Hepatocyte (in vitro differentiated cells): Measurements from ENCODE around the gene NVL. TPM values are rescaled to one million over a fixed set of nuclear protein-coding genes. Genes with fewer than 3 reads are reported as not detected.

Experiments used
- DNase-seq: peaks from one replicate; pipeline ENCODE4 v3.0.0-alpha.2; 2016; ENCODE audit warnings: low spot score
- H2AFZ ChIP-seq: fragments of 200-600 bp; sonication (generic); 2 replicates; pipeline ENCODE4 v1.6.0; 2016; ENCODE audit warnings: antibody characterized with exemption, mild to moderate bottlenecking
- H3K27ac ChIP-seq: fragments of 200-600 bp; sonication (generic); 2 replicates; pipeline ENCODE4 v1.5.1; 2016; ENCODE audit warnings: mild to moderate bottlenecking
- H3K27me3 ChIP-seq: fragments of 200-600 bp; sonication (generic); 2 replicates; pipeline ENCODE4 v1.6.1; 2016
- H3K36me3 ChIP-seq: fragments of 200-600 bp; sonication (generic); replicated peaks from 2 replicates; pipeline ENCODE4 v1.5.1; 2016; ENCODE audit warnings: low read depth; ENCODE audit not compliant: insufficient read depth
- H3K4me1 ChIP-seq: fragments of 200-600 bp; sonication (generic); 2 replicates; pipeline ENCODE4 v1.5.1; 2016; ENCODE audit warnings: mild to moderate bottlenecking, moderate library complexity; ENCODE audit not compliant: insufficient read depth
- H3K4me2 ChIP-seq: fragments of 200-600 bp; sonication (generic); 2 replicates; pipeline ENCODE4 v1.6.0; 2016
- H3K4me3 ChIP-seq: fragments of 200-600 bp; sonication (generic); 2 replicates; pipeline ENCODE4 v1.5.1; 2016; ENCODE audit warnings: mild to moderate bottlenecking
- H3K79me2 ChIP-seq: fragments of 200-600 bp; sonication (generic); 2 replicates; pipeline ENCODE4 v1.6.0; 2017; ENCODE audit warnings: mild to moderate bottlenecking
- H3K9me2 ChIP-seq: fragments of 200-600 bp; sonication (generic); replicated peaks from 2 replicates; pipeline ENCODE4 v1.6.0; 2017; ENCODE audit warnings: mild to moderate bottlenecking; ENCODE audit not compliant: insufficient read depth
- H3K9me3 ChIP-seq: fragments of 200-600 bp; sonication (generic); 2 replicates; pipeline ENCODE4 v1.5.1; 2016; ENCODE audit warnings: low read depth, mild to moderate bottlenecking
- H4K20me1 ChIP-seq: fragments of 200-600 bp; sonication (generic); 2 replicates; pipeline ENCODE4 v1.6.0; 2016; ENCODE audit warnings: mild to moderate bottlenecking; ENCODE audit not compliant: insufficient read depth, poor library complexity, severe bottlenecking
- EZH2 ChIP-seq: fragments of 200-600 bp; sonication (generic); IDR thresholded peaks from 2 replicates; pipeline ENCODE4 v1.6.1; 2016; ENCODE audit warnings: antibody characterized with exemption, mild to moderate bottlenecking, borderline replicate concordance
- EZH2phosphoT487 ChIP-seq: fragments of 200-600 bp; sonication (generic); IDR thresholded peaks from one replicate; pipeline ENCODE4 v1.6.1; 2018; ENCODE audit warnings: antibody characterized with exemption, mild to moderate bottlenecking, low read depth, moderate library complexity; ENCODE audit not compliant: unreplicated experiment, severe bottlenecking
- WGBS: methylation state at CpG from one replicate; pipeline ENCODE4 v1.1.6; 2016; ENCODE audit warnings: low lambda C conversion rate; ENCODE audit errors: missing lambda C conversion rate; 5-methylcytosine and 5-hydroxymethylcytosine counted together
- polyA plus RNA-seq: library from polyadenylated mRNA; unstranded; fragments of >200 nt; fragmentation: Nextera tagmentation; extraction: Ambion mirVana; gene quantifications from 2 replicates; pipeline ENCODE4 v1.2.1, GENCODE V29; 2016
- total RNA-seq: library from RNA; depleted of rRNA; stranded (reverse); fragments of >200 nt; gene quantifications from 2 replicates; pipeline ENCODE4 v1.2.3, GENCODE V29; 2014
- TF ChIP-seq, protein P1 (sequence below): fragments of 200-600 bp; sonication (generic); IDR thresholded peaks from 2 replicates; pipeline ENCODE4 v1.5.1; 2016; ENCODE audit warnings: antibody characterized with exemption, mild to moderate bottlenecking; ENCODE audit not compliant: poor library complexity

Gene NVL
- total and polyA plus RNA-seq, 2 experiments from 2014 or later, result 15.9 to 34.7 TPM

DNA sequence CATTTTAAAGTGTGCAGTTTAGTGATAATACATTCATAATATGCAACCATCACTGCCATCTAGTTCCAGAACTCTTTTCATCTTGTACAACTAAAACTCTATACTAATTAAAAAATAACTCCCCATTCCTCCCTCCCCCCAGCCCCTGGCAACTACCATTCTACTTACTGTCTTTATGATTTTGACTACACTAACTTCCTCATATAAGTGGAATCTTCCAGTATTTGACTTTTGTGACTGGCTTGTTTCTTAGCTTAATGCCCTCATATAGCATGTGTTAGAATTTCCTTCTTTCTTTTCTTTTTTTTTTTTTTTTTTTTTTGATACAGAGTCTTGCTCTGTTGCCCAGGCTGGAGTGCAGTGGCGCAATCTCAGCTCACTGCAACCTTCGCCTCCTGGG lies 1.4 kb upstream of the NVL start:
- Histone ChIP-seq H4K20me1 (no peaks in the 10 kb centered on the region), H3K27me3 (no peaks in the 10 kb centered on the region), H3K27ac (peak overlapping the region; percentile 98), H3K36me3 (no peaks in the 10 kb centered on the region), H3K9me2 (no peaks in the 10 kb centered on the region), H3K4me1 (peaks cover 8% of the 10 kb centered on the region), H3K79me2 (peaks cover 33% of the 10 kb centered on the region), H3K4me3 (peak overlapping the region; percentile 90), H2AFZ (peak overlapping the region; percentile 92), H3K4me2 (peak overlapping the region; percentile 82), H3K9me3 (no peaks in the 10 kb centered on the region)
- WGBS, result 95% methylated on average over 2 of the region's 2 CpGs
- no peak for DNase-seq
- TF ChIP-seq EZH2phosphoT487 (no peak), EZH2 (no peak)
- TF ChIP-seq, protein P1, sequence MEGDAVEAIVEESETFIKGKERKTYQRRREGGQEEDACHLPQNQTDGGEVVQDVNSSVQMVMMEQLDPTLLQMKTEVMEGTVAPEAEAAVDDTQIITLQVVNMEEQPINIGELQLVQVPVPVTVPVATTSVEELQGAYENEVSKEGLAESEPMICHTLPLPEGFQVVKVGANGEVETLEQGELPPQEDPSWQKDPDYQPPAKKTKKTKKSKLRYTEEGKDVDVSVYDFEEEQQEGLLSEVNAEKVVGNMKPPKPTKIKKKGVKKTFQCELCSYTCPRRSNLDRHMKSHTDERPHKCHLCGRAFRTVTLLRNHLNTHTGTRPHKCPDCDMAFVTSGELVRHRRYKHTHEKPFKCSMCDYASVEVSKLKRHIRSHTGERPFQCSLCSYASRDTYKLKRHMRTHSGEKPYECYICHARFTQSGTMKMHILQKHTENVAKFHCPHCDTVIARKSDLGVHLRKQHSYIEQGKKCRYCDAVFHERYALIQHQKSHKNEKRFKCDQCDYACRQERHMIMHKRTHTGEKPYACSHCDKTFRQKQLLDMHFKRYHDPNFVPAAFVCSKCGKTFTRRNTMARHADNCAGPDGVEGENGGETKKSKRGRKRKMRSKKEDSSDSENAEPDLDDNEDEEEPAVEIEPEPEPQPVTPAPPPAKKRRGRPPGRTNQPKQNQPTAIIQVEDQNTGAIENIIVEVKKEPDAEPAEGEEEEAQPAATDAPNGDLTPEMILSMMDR, result no peak

DNA sequence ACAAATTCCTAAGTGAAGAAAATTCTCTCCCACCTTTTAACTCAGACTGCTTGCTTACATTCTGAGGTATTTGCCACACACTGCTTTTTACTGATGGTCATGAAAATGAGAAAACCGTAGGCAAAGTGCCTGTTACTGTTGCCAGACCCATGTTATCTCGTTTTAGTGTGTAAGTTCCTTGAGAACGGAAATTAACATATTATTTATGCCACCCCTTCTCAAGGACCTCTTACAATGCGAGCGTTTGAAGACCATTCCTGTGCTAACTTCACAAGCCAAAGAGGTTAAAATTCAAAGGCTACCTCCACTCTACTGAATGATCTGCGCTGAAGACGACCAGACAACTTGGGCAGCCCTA lies 509 bp downstream of the NVL start:
- whole genome bisulfite sequencing, result 1% methylated on average over 7 of the region's 7 CpGs
- Histone ChIP-seq H4K20me1 (no peaks in the 10 kb centered on the region), H3K4me1 (peaks cover 8% of the 10 kb centered on the region), H3K27ac (peak overlapping the region; percentile 98), H3K4me3 (peak overlapping the region; percentile 90), H3K9me2 (no peaks in the 10 kb centered on the region), H3K4me2 (peak overlapping the region; percentile 82), H3K9me3 (no peaks in the 10 kb centered on the region), H3K79me2 (peaks cover 51% of the 10 kb centered on the region), H3K27me3 (no peaks in the 10 kb centered on the region), H3K36me3 (no peaks in the 10 kb centered on the region), H2AFZ (peak overlapping the region; percentile 92)
- TF ChIP-seq, protein P1, result no peak
- TF ChIP-seq EZH2phosphoT487, result no peak
- TF ChIP-seq EZH2, result no peak
- DNase-seq, result no peak

DNA sequence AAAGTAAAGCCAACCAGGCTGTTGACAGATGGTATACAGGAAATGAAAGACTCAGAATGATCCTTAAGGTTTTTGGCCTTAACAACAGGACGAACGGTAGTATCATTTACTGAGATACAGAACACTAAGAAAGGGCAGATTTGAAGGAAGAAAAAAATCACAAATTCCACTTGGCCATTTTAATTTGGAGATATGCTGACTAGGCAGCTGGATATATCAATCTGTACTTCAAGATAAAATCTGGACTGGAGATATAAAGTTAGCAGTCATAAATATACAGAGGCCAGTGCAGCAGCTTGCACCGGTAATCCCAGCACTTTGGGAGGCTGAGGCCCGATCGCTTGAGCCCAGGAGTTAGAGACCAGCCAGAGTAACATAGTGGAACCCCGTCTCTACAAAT lies 1.3 kb downstream of the NVL start:
- Histone ChIP-seq H3K36me3 (no peaks in the 10 kb centered on the region), H3K27ac (peak overlapping the region; percentile 98), H3K79me2 (peaks cover 59% of the 10 kb centered on the region), H3K4me2 (peak overlapping the region; percentile 82), H3K9me3 (no peaks in the 10 kb centered on the region), H3K27me3 (no peaks in the 10 kb centered on the region), H3K4me1 (peaks cover 8% of the 10 kb centered on the region), H4K20me1 (no peaks in the 10 kb centered on the region), H3K4me3 (no peak overlapping the region), H2AFZ (no peak overlapping the region), H3K9me2 (no peaks in the 10 kb centered on the region)
- DNase-seq, result no peak
- TF ChIP-seq, protein P1, result no peak
- TF ChIP-seq EZH2 (no peak), EZH2phosphoT487 (no peak)
- WGBS, result 90% methylated on average over 6 of the region's 6 CpGs

DNA sequence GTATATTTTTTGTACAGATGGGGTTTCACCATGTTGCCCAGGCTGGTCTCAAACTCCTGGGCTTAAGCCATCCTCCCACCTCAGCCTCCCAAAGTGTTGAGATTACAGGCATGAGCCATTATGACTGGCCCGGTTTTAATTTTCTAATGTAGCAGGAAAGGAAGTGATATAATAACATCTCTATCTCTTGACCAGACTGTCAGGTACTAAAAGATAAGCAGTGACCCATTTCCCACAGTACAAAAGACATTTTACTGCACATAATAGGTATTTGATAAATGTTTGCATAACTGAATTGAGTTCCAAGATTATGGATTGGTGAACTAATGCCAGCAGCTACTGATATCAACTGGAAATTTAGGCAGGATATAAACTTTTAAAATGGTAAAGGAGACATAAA lies 4.0 kb downstream of the NVL start:
- no peak overlapping the region for H3K27ac ChIP-seq
- WGBS, result 94% methylated on average over 1 of the region's 1 CpG
- H3K9me3 ChIP-seq, result no peaks in the 10 kb centered on the region
- H3K79me2 ChIP-seq, result peaks cover 72% of the 10 kb centered on the region
- no peaks in the 10 kb centered on the region for H3K27me3 ChIP-seq
- no peaks in the 10 kb centered on the region for H4K20me1 ChIP-seq
- no peaks in the 10 kb centered on the region for H3K36me3 ChIP-seq
- DNase-seq, result no peak
- no peaks in the 10 kb centered on the region for H3K9me2 ChIP-seq
- TF ChIP-seq EZH2, result no peak
- no peak for TF ChIP-seq EZH2phosphoT487
- TF ChIP-seq, protein P1, result no peak
- no peak overlapping the region for H3K4me2 ChIP-seq
- H3K4me1 ChIP-seq, result peaks cover 8% of the 10 kb centered on the region
- no peak overlapping the region for H3K4me3 ChIP-seq
- no peak overlapping the region for H2AFZ ChIP-seq
